GM12875 (cell line): ENCODE data around the gene DDAH2.

Experiments used
- H3K4me3 ChIP-seq: one replicate; pipeline ENCODE4 v1.5.1; 2011; ENCODE audit warnings: low read depth, low read length, control low read depth
- TF ChIP-seq, protein P1 (sequence below): IDR thresholded peaks from 2 replicates; pipeline ENCODE4 v1.5.1; 2011; ENCODE audit warnings: low read depth, mild to moderate bottlenecking, control low read depth, inconsistent platforms, low read length, moderate library complexity, borderline replicate concordance; ENCODE audit not compliant: insufficient read depth

Gene DDAH2

DNA sequence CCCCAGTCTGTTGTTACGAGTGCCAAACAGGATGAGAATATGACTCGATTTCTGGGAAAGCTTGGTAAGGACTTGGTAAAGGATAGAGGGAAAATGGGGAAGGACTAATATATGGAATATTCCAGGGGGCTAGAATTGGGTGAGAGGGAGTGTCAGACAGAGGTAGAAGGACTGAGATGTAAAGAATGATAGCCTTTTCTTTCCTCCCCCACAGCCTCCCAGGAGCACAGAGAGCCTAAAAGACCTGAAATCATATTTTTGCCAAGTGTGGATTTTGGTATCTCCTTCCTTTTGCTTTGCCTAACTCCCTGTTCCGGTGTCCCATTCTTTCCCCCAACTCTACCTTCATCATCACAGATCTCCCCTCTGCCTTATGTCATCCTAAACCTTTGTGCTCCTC lies 13.8 kb upstream of the DDAH2 start:
- H3K4me3 ChIP-seq: no peak overlapping the region
- TF ChIP-seq, protein P1, sequence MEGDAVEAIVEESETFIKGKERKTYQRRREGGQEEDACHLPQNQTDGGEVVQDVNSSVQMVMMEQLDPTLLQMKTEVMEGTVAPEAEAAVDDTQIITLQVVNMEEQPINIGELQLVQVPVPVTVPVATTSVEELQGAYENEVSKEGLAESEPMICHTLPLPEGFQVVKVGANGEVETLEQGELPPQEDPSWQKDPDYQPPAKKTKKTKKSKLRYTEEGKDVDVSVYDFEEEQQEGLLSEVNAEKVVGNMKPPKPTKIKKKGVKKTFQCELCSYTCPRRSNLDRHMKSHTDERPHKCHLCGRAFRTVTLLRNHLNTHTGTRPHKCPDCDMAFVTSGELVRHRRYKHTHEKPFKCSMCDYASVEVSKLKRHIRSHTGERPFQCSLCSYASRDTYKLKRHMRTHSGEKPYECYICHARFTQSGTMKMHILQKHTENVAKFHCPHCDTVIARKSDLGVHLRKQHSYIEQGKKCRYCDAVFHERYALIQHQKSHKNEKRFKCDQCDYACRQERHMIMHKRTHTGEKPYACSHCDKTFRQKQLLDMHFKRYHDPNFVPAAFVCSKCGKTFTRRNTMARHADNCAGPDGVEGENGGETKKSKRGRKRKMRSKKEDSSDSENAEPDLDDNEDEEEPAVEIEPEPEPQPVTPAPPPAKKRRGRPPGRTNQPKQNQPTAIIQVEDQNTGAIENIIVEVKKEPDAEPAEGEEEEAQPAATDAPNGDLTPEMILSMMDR: no peak

GRCh38 chr6:31741815-31742214 lies 12.7 kb upstream of the DDAH2 start:
- TF ChIP-seq, protein P1: no peak

GRCh38 chr6:31740397-31741223 lies 11.5 kb upstream of the DDAH2 start:
- TF ChIP-seq, protein P1: no peak
- H3K4me3 ChIP-seq: peak overlapping the region; percentile 68

More at GRCh38 chr6:31741815-31742214, 12.7 kb upstream of the DDAH2 start:
- no peak overlapping the region for H3K4me3 ChIP-seq

DNA sequence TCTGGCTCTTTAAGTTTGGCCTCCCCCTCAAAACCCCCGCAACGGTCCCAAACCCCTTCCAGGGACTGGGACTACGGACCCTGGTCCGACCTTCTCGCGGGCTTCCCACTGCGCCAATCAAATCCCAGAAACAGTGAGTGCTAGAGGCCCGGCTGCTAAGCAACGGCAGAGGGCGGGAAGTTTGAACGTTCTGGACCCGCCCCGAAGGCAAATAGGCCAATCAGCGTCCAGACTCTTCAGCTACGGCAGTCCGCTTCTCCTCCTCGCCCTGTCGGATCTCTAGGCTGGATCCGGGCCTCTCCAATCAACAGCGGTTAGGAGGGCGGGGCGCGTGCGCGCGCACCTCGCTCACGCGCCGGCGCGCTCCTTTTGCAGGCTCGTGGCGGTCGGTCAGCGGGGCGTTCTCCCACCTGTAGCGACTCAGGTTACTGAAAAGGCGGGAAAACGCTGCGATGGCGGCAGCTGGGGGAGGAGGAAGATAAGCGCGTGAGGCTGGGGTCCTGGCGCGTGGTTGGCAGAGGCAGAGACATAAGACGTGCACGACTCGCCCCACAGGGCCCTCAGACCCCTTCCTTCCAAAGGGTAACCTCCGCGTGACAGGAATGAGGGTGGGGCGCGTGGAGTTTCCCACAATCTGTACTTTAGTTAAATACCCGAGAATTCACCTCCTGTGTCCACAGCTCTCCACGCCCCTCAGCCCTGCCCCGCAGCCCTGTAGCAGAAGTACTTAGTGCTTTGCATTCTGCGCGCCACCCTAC lies 10.7 kb upstream of the DDAH2 start, which contains the start of gene MSH5:
MSH5 (plus strand) TSS at position 367 of the 758 bp plus-strand sequence. CDS start 462 bp downstream, outside the sequence.
- peak within 1 kb of the TSS; percentile 68 for H3K4me3 ChIP-seq
- TF ChIP-seq, protein P1: no peak

DNA sequence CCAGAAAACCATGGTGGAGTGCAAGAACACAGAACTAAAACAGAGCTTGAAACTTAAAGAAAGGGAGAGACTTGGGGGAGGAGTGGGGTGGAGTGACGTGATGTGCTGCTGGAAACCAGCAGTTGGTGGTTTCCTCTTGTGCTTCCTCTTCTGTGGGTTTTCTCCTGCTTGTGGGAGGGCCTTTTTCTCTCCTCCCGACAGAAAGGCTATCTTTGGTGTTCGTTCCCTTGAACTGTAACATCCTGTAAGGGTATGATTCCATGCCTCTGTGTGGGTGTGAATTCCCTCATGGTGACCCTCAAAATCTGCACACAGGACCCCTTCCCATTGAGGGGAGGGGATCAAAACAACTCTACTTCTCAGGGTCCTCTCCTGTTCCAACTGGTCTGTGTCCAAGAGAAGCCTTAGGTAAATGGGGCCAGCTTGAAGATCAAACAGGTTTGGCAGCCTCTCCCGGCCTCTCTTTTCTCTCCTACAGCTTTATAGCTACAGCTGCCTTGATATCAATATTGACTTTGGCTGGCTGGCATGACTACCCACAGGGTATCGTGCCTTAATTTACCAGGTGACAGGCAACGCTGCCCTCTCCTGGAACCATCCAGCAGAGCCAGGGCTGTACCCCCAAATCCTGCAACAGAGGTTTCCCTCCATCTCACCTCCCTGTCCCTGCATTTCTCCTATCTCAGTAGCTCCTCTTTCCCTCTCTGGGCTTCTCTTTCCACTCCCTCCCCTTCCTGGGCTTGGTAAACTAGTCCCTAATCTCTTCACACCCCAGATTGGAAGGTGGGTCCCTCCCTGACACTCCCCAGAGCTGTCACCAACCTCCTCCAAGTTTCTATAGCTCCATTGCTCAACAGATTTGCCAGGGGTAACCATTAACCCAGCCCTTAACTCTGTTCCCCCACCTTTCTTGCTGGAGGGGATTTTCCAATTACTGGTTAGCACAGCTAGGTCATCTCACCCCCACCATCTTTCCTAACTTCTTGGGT lies 9.2 kb upstream of the DDAH2 start:
- peak overlapping the region; percentile 11 for H3K4me3 ChIP-seq
- TF ChIP-seq, protein P1: no peak

- H3K4me3 ChIP-seq: no peak overlapping the region
- TF ChIP-seq, protein P1: no peak
These were observed 8.4 kb upstream of the DDAH2 start for GRCh38 chr6:31737315-31737990.
